ENCODE measurements around the gene PTPRN2. TPM values are rescaled to one million over a fixed set of nuclear protein-coding genes. Genes with fewer than 3 reads are reported as not detected.
A peak's percentile ranks its signal among the peaks of the same experiment; 100 is the strongest.

Gene PTPRN2
- total and polyA plus RNA-seq, 2 of the 8 experiments (the other 6 are each of a cell fraction or from before 2014, with no cell fraction given) = 2.6 to 4.5 TPM

DNA sequence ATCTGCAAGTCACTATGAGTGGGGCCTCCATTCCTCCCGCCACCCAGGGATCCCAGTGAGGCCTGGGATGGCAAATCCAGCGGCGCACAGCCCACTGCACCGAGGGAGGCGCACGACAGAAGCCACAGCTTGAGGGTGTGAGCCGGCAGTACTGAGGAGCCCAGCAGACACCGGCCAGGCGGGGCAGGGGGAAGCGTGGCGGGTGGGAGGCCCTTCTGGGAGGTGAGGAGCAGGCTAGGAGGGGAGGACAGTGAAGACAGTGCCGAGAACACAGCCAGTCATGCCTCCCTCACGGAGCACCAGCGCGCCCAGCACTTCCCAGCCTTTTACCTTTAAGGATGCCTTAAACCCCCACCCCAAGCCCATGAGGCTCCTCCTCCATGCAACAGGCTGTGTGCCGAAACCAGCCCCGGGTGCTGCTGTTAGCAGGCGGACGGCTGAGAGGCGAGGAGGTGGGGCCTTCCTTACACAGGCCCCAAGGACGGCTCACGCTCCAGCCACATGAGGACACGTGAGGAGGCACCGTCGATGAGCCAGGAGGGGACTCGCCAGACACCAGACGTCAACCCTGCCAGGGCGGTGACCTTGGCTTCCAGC is 258.5 kb downstream of the PTPRN2 start:
- Histone ChIP-seq H3K9ac (replicated peaks in 1 of 4; ENCODE audit: extremely low read depth in 1 of 4, low read depth in 3 of 4, low read length in 3 of 4) (no peak overlapping the region), H2BK12ac (ENCODE audit: low read depth, low read length) (no peak overlapping the region), H2BK15ac (ENCODE audit: low read length) (no peak overlapping the region), H3K23me2 (ENCODE audit: low read depth, low read length) (peaks cover 7% of the 10 kb centered on the region), H3K4me3 (ENCODE audit: extremely low read depth in 1 of 4, insufficient read depth in 2 of 4, low read depth in 3 of 4, low read length in 4 of 4) (no peak overlapping the region), H2BK5ac (ENCODE audit: low read depth, low read length) (no peak overlapping the region), H3K23ac (ENCODE audit: insufficient read length) (no peak overlapping the region), H3K56ac (replicated peaks; ENCODE audit: insufficient read length, low read depth, low read length) (no peak overlapping the region), H4K91ac (replicated peaks; ENCODE audit: insufficient read length, low read length) (no peak overlapping the region), H3K4me2 (ENCODE audit: insufficient read depth in 1 of 2, low read depth in 2 of 2, low read length in 2 of 2) (no peak overlapping the region), H3K27ac (ENCODE audit: low read depth, low read length) (no peak overlapping the region), H3K79me2 (ENCODE audit: control insufficient read depth in 1 of 2, insufficient read depth in 2 of 2, low read length in 2 of 2) (no peaks in the 10 kb centered on the region), H3K9me3 (ENCODE audit: insufficient read depth in 2 of 2, low read depth in 1 of 2, low read length in 1 of 2) (peaks cover 23 to 45% of the 10 kb centered on the region in 2 experiments), H2BK20ac (ENCODE audit: low read length) (no peak overlapping the region), H3K4me1 (replicated peaks in 1 of 4; ENCODE audit: control insufficient read depth in 3 of 4, insufficient read depth in 4 of 4, low read length in 3 of 4) (peaks cover 0 to 9% (median 3%) of the 10 kb centered on the region in 4 experiments; a peak in 4 of 7 replicates), H3K4ac (replicated peaks; ENCODE audit: insufficient read length, low read depth, low read length) (no peak overlapping the region), H4K20me1 (replicated peaks in 1 of 2; ENCODE audit: control insufficient read depth in 1 of 2, insufficient read depth in 2 of 2, low read length in 2 of 2) (peaks cover 0 to 9% of the 10 kb centered on the region in 2 experiments), H3K36me3 (ENCODE audit: control insufficient read depth in 2 of 4, insufficient read depth in 4 of 4, low read length in 3 of 4) (peaks cover 0 to 5% (median 0%) of the 10 kb centered on the region in 4 experiments; a peak in 1 of 8 replicates), H3K14ac (ENCODE audit: insufficient read length) (no peak overlapping the region), H3K18ac (ENCODE audit: extremely low read depth, low read length) (no peak overlapping the region), H4K8ac (ENCODE audit: extremely low read depth, insufficient read depth, low read length) (no peak overlapping the region; the same call in 1 of the 2 replicates), H3K79me1 (ENCODE audit: low read depth, low read length) (no peaks in the 10 kb centered on the region), H4K5ac (ENCODE audit: insufficient read length, low read depth, low read length) (no peak overlapping the region), H3K27me3 (replicated peaks in 1 of 4; ENCODE audit: control insufficient read depth in 3 of 4, extremely low read depth in 1 of 4, insufficient read depth in 3 of 4, low read length in 3 of 4) (peaks cover 0 to 2% (median 0%) of the 10 kb centered on the region in 4 experiments; a peak in 1 of 7 replicates), H2BK120ac (replicated peaks; ENCODE audit: low read depth, low read length) (no peak overlapping the region), H2AK5ac (ENCODE audit: low read depth, low read length) (no peak overlapping the region), H2AFZ (ENCODE audit: low read length) (no peak overlapping the region)
- 85% methylated on average over 19 of the region's 28 CpGs; no CpG with 5 or more reads in 1 of the 2 experiments for WGBS, 2 experiments (ENCODE audit: extremely low coverage in 1 of 2, insufficient coverage in 1 of 2, insufficient read length in 1 of 2, insufficient replicate concordance in 2 of 2, low coverage in 1 of 2, low lambda C conversion rate in 2 of 2, missing lambda C conversion rate in 1 of 2)
- DNase-seq (ENCODE audit: low read depth in 1 of 2, low spot score in 2 of 2) (peak in 1 of 2 experiments; percentile 41), FAIRE-seq (no peak)
- TF ChIP-seq JUND (IDR thresholded peaks at IDR 0.05; ENCODE audit: low read length) (no peak), CHD2 (IDR thresholded peaks at IDR 0.05; ENCODE audit: low read length) (no peak), EP300 (IDR thresholded peaks at IDR 0.05; ENCODE audit: borderline replicate concordance in 1 of 2, low read depth in 2 of 2, low read length in 2 of 2) (no peak), SP4 (IDR thresholded peaks at IDR 0.05; ENCODE audit: low read length) (no peak), RBBP5 (IDR thresholded peaks at IDR 0.05; ENCODE audit: borderline replicate concordance, low read depth, low read length) (no peak), CTBP2 (IDR thresholded peaks at IDR 0.05; ENCODE audit: borderline replicate concordance, insufficient read depth, insufficient read length, low read length) (no peak), RAD21 (IDR thresholded peaks at IDR 0.05 in 1 of 2, conservative IDR thresholded peaks at IDR 0.05 in 1 of 2; ENCODE audit: low read depth in 2 of 2, low read length in 2 of 2) (no peak), SAP30 (IDR thresholded peaks at IDR 0.05; ENCODE audit: insufficient read depth, insufficient replicate concordance, low read length) (no peak), TAF7 (optimal IDR thresholded peaks at IDR 0.05; ENCODE audit: borderline replicate concordance, low read depth, low read length) (no peak)
- ChIA-PET CTCF (ENCODE audit: partially characterized antibody) (interaction anchor here (2.1 kb wide), 1 partner anchor 25 kb away, joined by 12 read pairs; no protein-coding TSS in a partner anchor), POLR2A (ENCODE audit: partially characterized antibody) (no interaction called here)

Measured in H1 (cell line).